ENCODE data around the gene WDR64. TPM values are rescaled to one million over a fixed set of nuclear protein-coding genes. Genes with fewer than 3 reads are reported as not detected.

The WDR64 gene
- total and polyA plus RNA-seq, 9 donors, result 0.04 to 0.30 (median 0.14) TPM; not detected in 2

GRCh38 chr1:241639623-241640148, 12.4 kb upstream of the WDR64 start:
- DNase-seq, result peak; percentile 18
- H3K9me3 ChIP-seq (replicated peaks; ENCODE audit: control insufficient read depth, low read depth, low read length), result peaks cover 3% of the 10 kb centered on the region
- H3K36me3 ChIP-seq (ENCODE audit: control insufficient read depth, insufficient read depth, low read length), result peaks cover 4% of the 10 kb centered on the region
- peaks cover 11% of the 10 kb centered on the region for H3K4me1 ChIP-seq (ENCODE audit: control insufficient read depth, insufficient read depth, low read length)
- H3K4me3 ChIP-seq (ENCODE audit: low read length), result peak overlapping the region; percentile 96
- peak overlapping the region; percentile 88 for H3K27ac ChIP-seq (ENCODE audit: low read length)
- WGBS (ENCODE audit: insufficient coverage), result 0% methylated on average over 18 of the region's 42 CpGs
- no peaks in the 10 kb centered on the region for H3K27me3 ChIP-seq (ENCODE audit: control insufficient read depth, insufficient read depth, low read length)

- H3K4me1 ChIP-seq (ENCODE audit: control insufficient read depth, insufficient read depth, low read length), result peaks cover 11% of the 10 kb centered on the region
- peaks cover 2% of the 10 kb centered on the region for H3K36me3 ChIP-seq (ENCODE audit: control insufficient read depth, insufficient read depth, low read length)
- peak; percentile 96 for DNase-seq
- peak within 1 kb of the TSS; percentile 96 for H3K4me3 ChIP-seq (ENCODE audit: low read length)
- no peaks in the 10 kb centered on the region for H3K27me3 ChIP-seq (ENCODE audit: control insufficient read depth, insufficient read depth, low read length)
- H3K9me3 ChIP-seq (replicated peaks; ENCODE audit: control insufficient read depth, low read depth, low read length), result peaks cover 3% of the 10 kb centered on the region
- peak within 1 kb of the TSS; percentile 88 for H3K27ac ChIP-seq (ENCODE audit: low read length)
- WGBS (ENCODE audit: insufficient coverage), result 3% methylated on average over 78 of the region's 81 CpGs
Measured at GRCh38 chr1:241640149-241640866, 11.8 kb upstream of the WDR64 start, which contains the start of the genes CHML and OPN3. Gene CHML (minus strand): TSS chr1:241640369. CDS start chr1:241635766, 4,603 bp downstream. Gene OPN3 (minus strand): TSS chr1:241640369. CDS start chr1:241640254, 115 bp downstream.

GRCh38 chr1:241640867-241641622, 11.0 kb upstream of the WDR64 start:
- no peaks in the 10 kb centered on the region for H3K27me3 ChIP-seq (ENCODE audit: control insufficient read depth, insufficient read depth, low read length)
- peaks cover 3% of the 10 kb centered on the region for H3K9me3 ChIP-seq (replicated peaks; ENCODE audit: control insufficient read depth, low read depth, low read length)
- 98% methylated on average over 4 of the region's 9 CpGs for WGBS (ENCODE audit: insufficient coverage)
- H3K4me1 ChIP-seq (ENCODE audit: control insufficient read depth, insufficient read depth, low read length), result peaks cover 11% of the 10 kb centered on the region
- no peaks in the 10 kb centered on the region for H3K36me3 ChIP-seq (ENCODE audit: control insufficient read depth, insufficient read depth, low read length)
- H3K4me3 ChIP-seq (ENCODE audit: low read length), result peak overlapping the region; percentile 51
- DNase-seq, result no peak
- H3K27ac ChIP-seq (ENCODE audit: low read length), result peak overlapping the region; percentile 32

DNA sequence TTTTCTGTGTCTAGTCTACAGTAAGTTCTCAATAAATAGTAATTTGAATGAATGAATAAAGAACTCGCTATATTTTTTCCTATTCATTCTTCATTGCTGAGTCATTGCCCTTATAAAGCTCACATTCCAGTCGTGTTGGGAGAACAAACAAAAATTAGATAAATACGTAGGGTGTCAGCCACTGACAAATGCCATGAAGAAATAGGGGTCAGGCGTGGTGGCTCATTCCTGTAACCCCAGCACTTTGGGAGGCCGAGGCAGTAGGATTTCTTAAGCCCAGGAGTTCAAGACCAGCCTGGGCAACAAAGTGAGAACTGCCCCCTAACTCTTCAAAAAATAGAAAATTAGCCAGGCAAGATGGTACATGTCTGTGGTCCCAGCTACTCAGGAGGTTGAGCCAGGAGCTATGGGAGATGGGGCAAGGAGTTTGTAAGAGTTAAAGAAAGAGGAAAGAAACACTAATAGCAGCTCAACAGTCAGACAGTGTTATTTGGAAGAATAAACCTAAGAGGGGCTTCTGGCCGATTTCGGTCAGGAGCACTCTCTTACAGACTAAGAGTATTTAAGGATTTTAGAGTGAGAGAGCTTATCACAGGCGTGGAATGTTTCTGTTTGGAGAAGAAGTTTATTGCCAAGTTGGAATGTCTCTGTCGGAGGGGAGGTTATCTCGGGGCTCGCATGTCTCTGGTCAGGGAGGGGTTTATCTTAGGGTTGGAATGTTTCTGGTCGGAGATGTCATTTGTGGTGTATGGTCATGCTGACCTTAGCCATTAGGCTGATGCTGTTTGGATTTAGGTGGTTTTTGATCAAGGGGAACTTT, 10.1 kb upstream of the WDR64 start:
- WGBS (ENCODE audit: insufficient coverage), result 95% methylated on average over 8 of the region's 12 CpGs
- no peak for DNase-seq
- H3K27ac ChIP-seq (ENCODE audit: low read length), result no peak overlapping the region
- H3K4me3 ChIP-seq (ENCODE audit: low read length), result no peak overlapping the region
- peaks cover 11% of the 10 kb centered on the region for H3K4me1 ChIP-seq (ENCODE audit: control insufficient read depth, insufficient read depth, low read length)
- H3K27me3 ChIP-seq (ENCODE audit: control insufficient read depth, insufficient read depth, low read length), result no peaks in the 10 kb centered on the region
- H3K9me3 ChIP-seq (replicated peaks; ENCODE audit: control insufficient read depth, low read depth, low read length), result peaks cover 3% of the 10 kb centered on the region
- H3K36me3 ChIP-seq (ENCODE audit: control insufficient read depth, insufficient read depth, low read length), result no peaks in the 10 kb centered on the region

GRCh38 chr1:241642593-241642944, 9.5 kb upstream of the WDR64 start:
- H3K36me3 ChIP-seq (ENCODE audit: control insufficient read depth, insufficient read depth, low read length), result no peaks in the 10 kb centered on the region
- WGBS (ENCODE audit: insufficient coverage), result no CpG with 5 or more reads among the region's 1 CpG
- peaks cover 3% of the 10 kb centered on the region for H3K9me3 ChIP-seq (replicated peaks; ENCODE audit: control insufficient read depth, low read depth, low read length)
- H3K27ac ChIP-seq (ENCODE audit: low read length), result no peak overlapping the region
- H3K4me1 ChIP-seq (ENCODE audit: control insufficient read depth, insufficient read depth, low read length), result peaks cover 11% of the 10 kb centered on the region
- H3K27me3 ChIP-seq (ENCODE audit: control insufficient read depth, insufficient read depth, low read length), result no peaks in the 10 kb centered on the region
- no peak overlapping the region for H3K4me3 ChIP-seq (ENCODE audit: low read length)
- DNase-seq, result no peak

- Histone ChIP-seq H3K4me3 (ENCODE audit: low read length) (no peak overlapping the region), H3K27ac (ENCODE audit: low read length) (no peak overlapping the region), H3K9me3 (replicated peaks; ENCODE audit: control insufficient read depth, low read depth, low read length) (peaks cover 3% of the 10 kb centered on the region), H3K27me3 (ENCODE audit: control insufficient read depth, insufficient read depth, low read length) (no peaks in the 10 kb centered on the region), H3K4me1 (ENCODE audit: control insufficient read depth, insufficient read depth, low read length) (peaks cover 5% of the 10 kb centered on the region), H3K36me3 (ENCODE audit: control insufficient read depth, insufficient read depth, low read length) (no peaks in the 10 kb centered on the region)
- no CpG with 5 or more reads among the region's 2 CpGs for WGBS (ENCODE audit: insufficient coverage)
- no peak for DNase-seq
Measured at GRCh38 chr1:241644259-241644658, 7.8 kb upstream of the WDR64 start.

DNA sequence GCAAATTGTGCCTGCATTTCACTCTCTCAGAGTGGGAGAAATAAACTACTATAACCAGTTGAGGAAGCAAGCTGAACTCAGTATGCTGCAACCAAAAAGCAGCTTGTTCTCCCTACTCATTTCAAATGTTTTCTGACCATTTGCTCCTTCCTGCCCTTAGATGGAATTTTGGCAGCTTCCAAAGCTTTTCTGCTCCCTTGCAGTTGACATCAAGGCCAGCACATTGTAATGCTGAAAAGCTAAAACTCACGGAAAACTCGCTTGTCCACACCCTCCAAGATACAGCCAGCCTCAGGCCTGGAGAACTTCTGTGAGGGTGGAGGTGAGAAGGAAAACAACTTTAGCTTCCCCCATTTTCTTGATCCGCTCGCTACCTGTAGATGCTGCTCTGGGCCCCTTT, 6.9 kb upstream of the WDR64 start:
- H3K4me1 ChIP-seq (ENCODE audit: control insufficient read depth, insufficient read depth, low read length), result peaks cover 5% of the 10 kb centered on the region

DNA sequence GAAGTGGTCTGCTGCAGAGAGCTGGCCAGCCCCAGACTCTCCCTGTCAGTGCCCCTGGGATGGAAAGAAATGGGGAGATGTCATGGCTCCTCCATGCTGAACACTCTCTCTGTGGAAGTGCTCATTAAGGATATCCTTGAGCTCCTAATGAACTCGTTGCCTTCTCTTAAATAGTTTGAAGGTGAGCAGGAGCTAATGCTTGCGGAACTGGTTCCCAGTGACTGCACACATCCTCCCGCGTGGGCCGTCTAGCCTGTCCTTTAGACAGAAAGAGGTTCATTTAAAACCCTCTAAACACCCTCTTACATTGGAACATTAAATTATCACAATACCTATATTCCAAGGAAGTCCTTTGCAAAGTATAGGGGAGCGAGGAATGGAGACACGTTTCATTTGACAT, 5.9 kb upstream of the WDR64 start:
- DNase-seq, result no peak

More for the DNA sequence above, 6.9 kb upstream of the WDR64 start:
- no CpG with 5 or more reads among the region's 4 CpGs for WGBS (ENCODE audit: insufficient coverage)
- H3K36me3 ChIP-seq (ENCODE audit: control insufficient read depth, insufficient read depth, low read length), result no peaks in the 10 kb centered on the region
- H3K27ac ChIP-seq (ENCODE audit: low read length), result no peak overlapping the region
- H3K9me3 ChIP-seq (replicated peaks; ENCODE audit: control insufficient read depth, low read depth, low read length), result peaks cover 3% of the 10 kb centered on the region
- no peak overlapping the region for H3K4me3 ChIP-seq (ENCODE audit: low read length)
- no peak for DNase-seq
- H3K27me3 ChIP-seq (ENCODE audit: control insufficient read depth, insufficient read depth, low read length), result no peaks in the 10 kb centered on the region

GRCh38 chr1:241647658-241648057, 4.4 kb upstream of the WDR64 start:
- WGBS (ENCODE audit: insufficient coverage), result 75% methylated on average over 1 of the region's 1 CpG
- H3K27me3 ChIP-seq (ENCODE audit: control insufficient read depth, insufficient read depth, low read length), result no peaks in the 10 kb centered on the region
- DNase-seq, result no peak

More for the DNA sequence above, 5.9 kb upstream of the WDR64 start:
- WGBS (ENCODE audit: insufficient coverage), result 91% methylated on average over 5 of the region's 7 CpGs
- peaks cover 3% of the 10 kb centered on the region for H3K9me3 ChIP-seq (replicated peaks; ENCODE audit: control insufficient read depth, low read depth, low read length)
- H3K36me3 ChIP-seq (ENCODE audit: control insufficient read depth, insufficient read depth, low read length), result no peaks in the 10 kb centered on the region
- H3K4me3 ChIP-seq (ENCODE audit: low read length), result no peak overlapping the region
- H3K27me3 ChIP-seq (ENCODE audit: control insufficient read depth, insufficient read depth, low read length), result no peaks in the 10 kb centered on the region
- no peak overlapping the region for H3K27ac ChIP-seq (ENCODE audit: low read length)
- H3K4me1 ChIP-seq (ENCODE audit: control insufficient read depth, insufficient read depth, low read length), result no peaks in the 10 kb centered on the region

More at GRCh38 chr1:241647658-241648057, 4.4 kb upstream of the WDR64 start:
- peaks cover 2% of the 10 kb centered on the region for H3K9me3 ChIP-seq (replicated peaks; ENCODE audit: control insufficient read depth, low read depth, low read length)
- H3K4me1 ChIP-seq (ENCODE audit: control insufficient read depth, insufficient read depth, low read length), result no peaks in the 10 kb centered on the region
- no peaks in the 10 kb centered on the region for H3K36me3 ChIP-seq (ENCODE audit: control insufficient read depth, insufficient read depth, low read length)
- H3K27ac ChIP-seq (ENCODE audit: low read length), result no peak overlapping the region
- H3K4me3 ChIP-seq (ENCODE audit: low read length), result no peak overlapping the region
